ENCODE measurements around the gene ZCCHC17.
"Not testable (repeated sequence)": the region's sequence is repeated elsewhere in the genome, so short reads cannot be mapped to it uniquely, and the experiment has no call there.

Gene ZCCHC17

GRCh38 chr1:31259746-31260145 lies 37.1 kb upstream of the ZCCHC17 start:
- no peaks in the 10 kb centered on the region for H3K4me1 ChIP-seq (ENCODE audit: control insufficient read depth, low read depth, low read length)
- H3K79me1 ChIP-seq (ENCODE audit: low read length), result no peaks in the 10 kb centered on the region
- no peak overlapping the region for H3K4me2 ChIP-seq (ENCODE audit: low read length)
- WGBS (ENCODE audit: extremely low coverage, insufficient coverage, low lambda C conversion rate), result no CpG with 5 or more reads among the region's 3 CpGs
- H2BK120ac ChIP-seq (ENCODE audit: low read depth, low read length), result no peak overlapping the region
- no peak overlapping the region for H3K56ac ChIP-seq (ENCODE audit: low read length)
- no peak overlapping the region for H3K4me3 ChIP-seq (ENCODE audit: low read length)
- H3K27me3 ChIP-seq (ENCODE audit: insufficient read depth, low read length, poor library complexity), result no peaks in the 10 kb centered on the region
- H3K23ac ChIP-seq (ENCODE audit: low read length), result no peak overlapping the region
- H2BK5ac ChIP-seq (ENCODE audit: low read length), result no peak overlapping the region
- H2AK5ac ChIP-seq (ENCODE audit: low read length), result no peak overlapping the region
- H3K27ac ChIP-seq (ENCODE audit: low read depth, low read length), result no peak overlapping the region
- H4K8ac ChIP-seq (ENCODE audit: low read depth, low read length), result no peak overlapping the region
- H3K18ac ChIP-seq (ENCODE audit: low read length), result no peak overlapping the region
- peaks cover 2% of the 10 kb centered on the region for H3K36me3 ChIP-seq (ENCODE audit: control insufficient read depth, insufficient read depth, low read length)
- H4K5ac ChIP-seq (ENCODE audit: low read length), result no peak overlapping the region
- DNase-seq, result no peak
- H2BK15ac ChIP-seq (replicated peaks; ENCODE audit: low read depth), result no peak overlapping the region
- H3K79me2 ChIP-seq (ENCODE audit: control insufficient read depth, insufficient read depth, low read length), result no peaks in the 10 kb centered on the region
- H3K9ac ChIP-seq (ENCODE audit: low read length), result no peak overlapping the region
- H3K4ac ChIP-seq (ENCODE audit: low read depth, low read length), result no peak overlapping the region

GRCh38 chr1:31261916-31262315 lies 34.9 kb upstream of the ZCCHC17 start:
- Histone ChIP-seq H2AK5ac (ENCODE audit: low read length) (no peak overlapping the region), H3K79me1 (ENCODE audit: low read length) (no peaks in the 10 kb centered on the region), H3K4me3 (ENCODE audit: low read length) (no peak overlapping the region), H4K5ac (ENCODE audit: low read length) (no peak overlapping the region), H3K23ac (ENCODE audit: low read length) (no peak overlapping the region), H3K27me3 (ENCODE audit: insufficient read depth, low read length, poor library complexity) (no peaks in the 10 kb centered on the region), H2BK120ac (ENCODE audit: low read depth, low read length) (no peak overlapping the region), H2BK5ac (ENCODE audit: low read length) (no peak overlapping the region), H3K4me2 (ENCODE audit: low read length) (no peak overlapping the region), H3K27ac (ENCODE audit: low read depth, low read length) (no peak overlapping the region), H3K4ac (ENCODE audit: low read depth, low read length) (no peak overlapping the region), H4K8ac (ENCODE audit: low read depth, low read length) (no peak overlapping the region), H3K18ac (ENCODE audit: low read length) (no peak overlapping the region), H3K36me3 (ENCODE audit: control insufficient read depth, insufficient read depth, low read length) (peaks cover 2% of the 10 kb centered on the region), H3K4me1 (ENCODE audit: control insufficient read depth, low read depth, low read length) (no peaks in the 10 kb centered on the region), H3K9ac (ENCODE audit: low read length) (no peak overlapping the region), H3K79me2 (ENCODE audit: control insufficient read depth, insufficient read depth, low read length) (no peaks in the 10 kb centered on the region), H3K56ac (ENCODE audit: low read length) (no peak overlapping the region), H2BK15ac (replicated peaks; ENCODE audit: low read depth) (no peak overlapping the region)
- WGBS (ENCODE audit: extremely low coverage, insufficient coverage, low lambda C conversion rate), result no CpG with 5 or more reads among the region's 3 CpGs
- no peak for DNase-seq

GRCh38 chr1:31262393-31262792 lies 34.4 kb upstream of the ZCCHC17 start:
- not testable (repeated sequence) for H3K36me3 ChIP-seq (ENCODE audit: control insufficient read depth, insufficient read depth, low read length); H3K4me1 ChIP-seq (ENCODE audit: control insufficient read depth, low read depth, low read length); H3K56ac ChIP-seq (ENCODE audit: low read length); H4K5ac ChIP-seq (ENCODE audit: low read length); H3K27me3 ChIP-seq (ENCODE audit: insufficient read depth, low read length, poor library complexity); H3K79me2 ChIP-seq (ENCODE audit: control insufficient read depth, insufficient read depth, low read length); H3K4me2 ChIP-seq (ENCODE audit: low read length); H3K18ac ChIP-seq (ENCODE audit: low read length); H2AK5ac ChIP-seq (ENCODE audit: low read length); H3K4me3 ChIP-seq (ENCODE audit: low read length); DNase-seq; H3K23ac ChIP-seq (ENCODE audit: low read length); H2BK5ac ChIP-seq (ENCODE audit: low read length); H2BK15ac ChIP-seq (replicated peaks; ENCODE audit: low read depth); H2BK120ac ChIP-seq (ENCODE audit: low read depth, low read length); H3K9ac ChIP-seq (ENCODE audit: low read length); H3K27ac ChIP-seq (ENCODE audit: low read depth, low read length); H3K79me1 ChIP-seq (ENCODE audit: low read length); H4K8ac ChIP-seq (ENCODE audit: low read depth, low read length); H3K4ac ChIP-seq (ENCODE audit: low read depth, low read length)
- no CpG with 5 or more reads among the region's 5 CpGs for WGBS (ENCODE audit: extremely low coverage, insufficient coverage, low lambda C conversion rate)

- Histone ChIP-seq H3K4me1 (ENCODE audit: control insufficient read depth, low read depth, low read length) (no peaks in the 10 kb centered on the region), H3K23ac (ENCODE audit: low read length) (no peak overlapping the region)
- DNase-seq, result no peak
Observed at GRCh38 chr1:31263408-31263807, 33.4 kb upstream of the ZCCHC17 start.

GRCh38 chr1:31264790-31265386 lies 31.9 kb upstream of the ZCCHC17 start:
- no peaks in the 10 kb centered on the region for H3K79me2 ChIP-seq (ENCODE audit: control insufficient read depth, insufficient read depth, low read length)
- no peak overlapping the region for H2AK5ac ChIP-seq (ENCODE audit: low read length)
- no peak overlapping the region for H3K4me2 ChIP-seq (ENCODE audit: low read length)
- H4K5ac ChIP-seq (ENCODE audit: low read length), result no peak overlapping the region
- no peak overlapping the region for H3K27ac ChIP-seq (ENCODE audit: low read depth, low read length)
- no peak overlapping the region for H2BK15ac ChIP-seq (replicated peaks; ENCODE audit: low read depth)
- H3K18ac ChIP-seq (ENCODE audit: low read length), result no peak overlapping the region
- no peak overlapping the region for H3K4me3 ChIP-seq (ENCODE audit: low read length)
- no peaks in the 10 kb centered on the region for H3K27me3 ChIP-seq (ENCODE audit: insufficient read depth, low read length, poor library complexity)
- H3K23ac ChIP-seq (ENCODE audit: low read length), result no peak overlapping the region
- H3K56ac ChIP-seq (ENCODE audit: low read length), result no peak overlapping the region
- no peaks in the 10 kb centered on the region for H3K79me1 ChIP-seq (ENCODE audit: low read length)
- H3K4me1 ChIP-seq (ENCODE audit: control insufficient read depth, low read depth, low read length), result no peaks in the 10 kb centered on the region
- H4K8ac ChIP-seq (ENCODE audit: low read depth, low read length), result no peak overlapping the region
- DNase-seq, result no peak
- no peak overlapping the region for H2BK5ac ChIP-seq (ENCODE audit: low read length)
- no CpG with 5 or more reads among the region's 1 CpG for WGBS (ENCODE audit: extremely low coverage, insufficient coverage, low lambda C conversion rate)
- no peak overlapping the region for H3K4ac ChIP-seq (ENCODE audit: low read depth, low read length)
- peaks cover 10% of the 10 kb centered on the region for H3K36me3 ChIP-seq (ENCODE audit: control insufficient read depth, insufficient read depth, low read length)
- H3K9ac ChIP-seq (ENCODE audit: low read length), result no peak overlapping the region
- H2BK120ac ChIP-seq (ENCODE audit: low read depth, low read length), result no peak overlapping the region

More at GRCh38 chr1:31263408-31263807, 33.4 kb upstream of the ZCCHC17 start:
- Histone ChIP-seq H3K4ac (ENCODE audit: low read depth, low read length) (no peak overlapping the region), H3K56ac (ENCODE audit: low read length) (no peak overlapping the region), H4K5ac (ENCODE audit: low read length) (no peak overlapping the region), H2BK5ac (ENCODE audit: low read length) (no peak overlapping the region), H2AK5ac (ENCODE audit: low read length) (no peak overlapping the region), H2BK15ac (replicated peaks; ENCODE audit: low read depth) (no peak overlapping the region), H3K27ac (ENCODE audit: low read depth, low read length) (no peak overlapping the region), H3K27me3 (ENCODE audit: insufficient read depth, low read length, poor library complexity) (no peaks in the 10 kb centered on the region), H3K79me2 (ENCODE audit: control insufficient read depth, insufficient read depth, low read length) (no peaks in the 10 kb centered on the region), H4K8ac (ENCODE audit: low read depth, low read length) (no peak overlapping the region), H3K36me3 (ENCODE audit: control insufficient read depth, insufficient read depth, low read length) (peaks cover 5% of the 10 kb centered on the region), H3K9ac (ENCODE audit: low read length) (no peak overlapping the region), H3K4me2 (ENCODE audit: low read length) (no peak overlapping the region), H2BK120ac (ENCODE audit: low read depth, low read length) (no peak overlapping the region), H3K79me1 (ENCODE audit: low read length) (no peaks in the 10 kb centered on the region), H3K18ac (ENCODE audit: low read length) (no peak overlapping the region), H3K4me3 (ENCODE audit: low read length) (no peak overlapping the region)
- WGBS (ENCODE audit: extremely low coverage, insufficient coverage, low lambda C conversion rate), result no CpG with 5 or more reads among the region's 3 CpGs

- Histone ChIP-seq H2BK120ac (ENCODE audit: low read depth, low read length) (no peak overlapping the region), H2BK15ac (replicated peaks; ENCODE audit: low read depth) (no peak overlapping the region), H4K5ac (ENCODE audit: low read length) (no peak overlapping the region), H3K79me1 (ENCODE audit: low read length) (no peaks in the 10 kb centered on the region), H3K9ac (ENCODE audit: low read length) (no peak overlapping the region), H3K4me2 (ENCODE audit: low read length) (no peak overlapping the region), H2AK5ac (ENCODE audit: low read length) (no peak overlapping the region), H3K4ac (ENCODE audit: low read depth, low read length) (no peak overlapping the region), H3K36me3 (ENCODE audit: control insufficient read depth, insufficient read depth, low read length) (peaks cover 10% of the 10 kb centered on the region), H3K4me1 (ENCODE audit: control insufficient read depth, low read depth, low read length) (no peaks in the 10 kb centered on the region), H4K8ac (ENCODE audit: low read depth, low read length) (no peak overlapping the region), H2BK5ac (ENCODE audit: low read length) (no peak overlapping the region), H3K56ac (ENCODE audit: low read length) (no peak overlapping the region), H3K4me3 (ENCODE audit: low read length) (no peak overlapping the region), H3K79me2 (ENCODE audit: control insufficient read depth, insufficient read depth, low read length) (no peaks in the 10 kb centered on the region), H3K18ac (ENCODE audit: low read length) (no peak overlapping the region), H3K27ac (ENCODE audit: low read depth, low read length) (no peak overlapping the region), H3K23ac (ENCODE audit: low read length) (no peak overlapping the region), H3K27me3 (ENCODE audit: insufficient read depth, low read length, poor library complexity) (no peaks in the 10 kb centered on the region)
- DNase-seq, result no peak
- WGBS (ENCODE audit: extremely low coverage, insufficient coverage, low lambda C conversion rate), result no CpG with 5 or more reads among the region's 2 CpGs
Observed at GRCh38 chr1:31266547-31266946, 30.3 kb upstream of the ZCCHC17 start.
